Spleen (tissue), 11 donors: ENCODE data around the gene EXTL1. TPM values are rescaled to one million over a fixed set of nuclear protein-coding genes. Genes with fewer than 3 reads are reported as not detected.
A peak's percentile ranks its signal among the peaks of the same experiment; 100 is the strongest.

ENCODE experiments used
- DNase-seq: peaks from one replicate; pipeline ENCODE4 v3.0.0-alpha.2; 2020
- H3K27ac ChIP-seq, 8 donors: fragments of 200-600 bp; sonication (generic) in 7 of 8; 1 replicate in 4 of 8; 2 replicates in 4 of 8; pipeline versions ENCODE4 v1.5.0 to v1.8.0; 2016 to 2021; ENCODE audit warnings: inconsistent platforms in 4 of 8, mild to moderate bottlenecking in 4 of 8, moderate library complexity in 1 of 8
- H3K27me3 ChIP-seq, 7 donors: fragments of 200-600 bp; sonication (generic) in 6 of 7; replicated peaks in 1 of 7; 1 replicate in 4 of 7; 2 replicates in 3 of 7; pipeline versions ENCODE4 v1.5.0 to v1.8.0; 2016 to 2021; ENCODE audit warnings: inconsistent platforms in 3 of 7, mild to moderate bottlenecking in 1 of 7
- H3K36me3 ChIP-seq, 6 donors: fragments of 200-600 bp; sonication (generic) in 5 of 6; 1 replicate in 4 of 6; 2 replicates in 2 of 6; pipeline versions ENCODE4 v1.5.0 to v1.8.0; 2016 to 2021; ENCODE audit warnings: inconsistent platforms in 2 of 6
- H3K4me1 ChIP-seq, 6 donors: fragments of 200-600 bp; sonication (generic) in 5 of 6; 1 replicate in 3 of 6; 2 replicates in 3 of 6; pipeline versions ENCODE4 v1.5.0 to v1.8.0; 2016 to 2021; ENCODE audit warnings: inconsistent platforms in 3 of 6
- H3K4me3 ChIP-seq, 8 donors: fragments of 200-600 bp; sonication (generic) in 7 of 8; 1 replicate in 4 of 8; 2 replicates in 4 of 8; pipeline versions ENCODE4 v1.5.0 to v1.8.0; 2016 to 2021; ENCODE audit warnings: inconsistent platforms in 4 of 8, mild to moderate bottlenecking in 4 of 8, moderate library complexity in 2 of 8
- H3K9me3 ChIP-seq, 8 donors: fragments of 200-600 bp; sonication (generic) in 7 of 8; 1 replicate in 4 of 8; 2 replicates in 4 of 8; pipeline versions ENCODE4 v1.5.0 to v1.8.0; 2016 to 2021; ENCODE audit warnings: inconsistent platforms in 4 of 8
- CTCF ChIP-seq, 11 experiments: fragments of 200-600 bp in 7 of 11; fragments of 450-650 bp in 4 of 11; sonication (generic) in 4 of 11; IDR thresholded peaks in 8 of 11; conservative IDR thresholded peaks in 3 of 11; 1 replicate in 7 of 11; 2 replicates in 4 of 11; pipeline versions ENCODE4 v1.4.0 to v1.8.0; 2016 to 2021; ENCODE audit warnings: antibody characterized with exemption in 11 of 11, inconsistent platforms in 4 of 11, mild to moderate bottlenecking in 1 of 11
- POLR2A ChIP-seq, 3 donors: fragments of 450-650 bp; IDR thresholded peaks; one replicate each; pipeline ENCODE4 v1.5.1; 2017; ENCODE audit warnings: antibody characterized with exemption in 3 of 3, mild to moderate bottlenecking in 1 of 3
- POLR2AphosphoS5 ChIP-seq, 3 donors: sonication (generic); formaldehyde crosslinking; IDR thresholded peaks; one replicate each; pipeline ENCODE4 v1.5.1; 2017; ENCODE audit warnings: antibody characterized with exemption in 3 of 3
- WGBS, 5 donors: extraction: QIAGEN DNeasy Blood & Tissue Kit in 3 of 5; methylation state at CpG; one replicate each; pipeline versions ENCODE4 v1.1.5 to v1.1.7; 2013 to 2018; 5-methylcytosine and 5-hydroxymethylcytosine counted together
- intact Hi-C: fragments of 100-400 bp; cut with DNase I; formaldehyde crosslinking; loops from one replicate; pipeline ENCODE4 v1.15.0; 2023; ENCODE audit warnings: low total_unique reads
- polyA plus RNA-seq, 3 donors: library from polyadenylated mRNA; stranded (reverse); fragments of 200-250 nt; gene quantifications; one replicate each; pipeline ENCODE4 v1.2.1, GENCODE V29; 2013
- total RNA-seq, 7 donors: library from RNA; depleted of rRNA in 3 of 7; stranded (reverse); fragments of >200 nt in 3 of 7; fragmentation: NEBNext Ultra II Directional in 4 of 7; extraction: Animal tissue kit (Norgen Biotek cat#: 25700) in 4 of 7; gene quantifications; one replicate each; pipeline versions ENCODE4 v1.1.0 to v1.2.1, GENCODE V29; 2016 to 2021
- donor health status: healthy with polysubstance abuse.
- donor health status: DM: no; HTN: no; CAD: no; lungs with moderate emphysema.
- donor health status: DM: no; HTN: no; CAD: no.
- donor health status: Bipolar disorder and iron deficiency.
- donor health status: healthy.
- donor health status: DM: no; HTN: no; CAD: no.
- donor health status: DM: yes; HTN: yes; CAD: no.

Gene EXTL1
- total and polyA plus RNA-seq, 10 donors = 0.30 to 8.6 (median 3.6) TPM

DNA sequence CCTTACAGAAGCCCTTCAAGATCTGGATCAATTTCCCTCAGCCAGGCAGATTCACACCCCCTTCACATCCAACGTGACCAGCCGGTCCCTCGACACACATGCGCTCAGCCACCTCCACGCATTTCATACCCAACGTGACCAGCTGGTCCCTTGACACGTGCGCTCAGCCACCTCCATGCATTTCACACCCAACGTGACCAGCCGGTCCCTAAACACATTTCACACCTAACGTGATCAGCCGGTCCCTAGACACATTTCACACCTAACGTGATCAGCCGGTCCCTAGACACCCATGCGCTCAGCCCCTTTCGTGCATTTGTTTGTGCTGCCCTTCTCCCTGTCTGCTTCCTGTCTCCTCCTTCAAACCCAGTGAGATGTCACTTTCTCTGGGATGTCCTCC is 14.9 kb upstream of the EXTL1 start:
- TF ChIP-seq CTCF (IDR thresholded peaks at IDR 0.05 in 8 of 11, conservative IDR thresholded peaks at IDR 0.05 in 3 of 11) (no peak), POLR2A (IDR thresholded peaks at IDR 0.05) (no peak), POLR2AphosphoS5 (IDR thresholded peaks at IDR 0.05) (no peak)
- Histone ChIP-seq H3K4me3 (no peak overlapping the region), H3K36me3 (no peaks in the 10 kb centered on the region), H3K4me1 (peaks cover 0 to 22% (median 4%) of the 10 kb centered on the region in 6 donors), H3K27me3 (no peaks in the 10 kb centered on the region), H3K27ac (no peak overlapping the region), H3K9me3 (no peaks in the 10 kb centered on the region)
- intact Hi-C loops = no loop called here
- DNase-seq = no peak
- WGBS, 5 donors = 88 to 96% (median 92%) methylated on average over 16 of the region's 16 CpGs

DNA sequence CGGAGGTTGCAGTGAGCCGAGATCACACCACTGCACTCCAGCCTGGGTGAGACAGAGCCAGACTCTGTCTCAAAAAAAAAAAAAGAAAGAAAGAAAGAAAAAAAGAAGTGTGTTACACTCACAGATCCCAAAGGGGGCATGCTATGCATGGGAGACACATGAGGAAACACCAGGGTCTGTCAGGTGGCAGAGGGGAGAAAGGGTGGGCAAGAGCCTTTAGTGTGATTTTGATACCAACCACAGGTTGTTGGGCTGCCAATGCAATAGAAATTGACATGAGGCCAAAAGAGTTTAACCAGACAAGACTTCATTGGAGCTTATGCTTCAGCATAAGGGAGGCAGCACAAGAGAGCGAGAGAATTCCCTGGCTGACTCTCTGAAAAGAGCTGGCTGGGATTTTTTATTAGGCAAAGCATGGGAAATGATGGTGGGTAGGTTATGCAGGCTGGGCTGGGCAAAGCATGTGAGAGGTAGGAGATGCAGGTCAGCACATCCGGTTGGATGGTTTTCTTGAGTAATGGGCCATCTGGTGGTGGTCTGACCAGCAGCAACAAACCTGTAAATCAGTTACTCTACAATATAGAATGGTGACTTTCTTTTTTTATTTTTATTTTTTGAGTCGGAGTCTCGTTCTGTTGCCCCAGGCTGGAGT is 11.7 kb upstream of the EXTL1 start:
- intact Hi-C loops = no loop called here
- Histone ChIP-seq H3K9me3 (no peaks in the 10 kb centered on the region), H3K4me1 (peaks cover 0 to 10% (median under 1%) of the 10 kb centered on the region in 6 donors), H3K27me3 (no peaks in the 10 kb centered on the region), H3K4me3 (no peak overlapping the region), H3K27ac (no peak overlapping the region), H3K36me3 (no peaks in the 10 kb centered on the region)
- 69 to 76% (median 72%) methylated on average over 6 of the region's 6 CpGs for WGBS, 5 donors
- DNase-seq = peak; percentile 31
- TF ChIP-seq CTCF (IDR thresholded peaks at IDR 0.05 in 8 of 11, conservative IDR thresholded peaks at IDR 0.05 in 3 of 11) = peak in 1 of 11 experiments; percentile 7
- TF ChIP-seq POLR2A (IDR thresholded peaks at IDR 0.05) = no peak
- TF ChIP-seq POLR2AphosphoS5 (IDR thresholded peaks at IDR 0.05) = no peak

DNA sequence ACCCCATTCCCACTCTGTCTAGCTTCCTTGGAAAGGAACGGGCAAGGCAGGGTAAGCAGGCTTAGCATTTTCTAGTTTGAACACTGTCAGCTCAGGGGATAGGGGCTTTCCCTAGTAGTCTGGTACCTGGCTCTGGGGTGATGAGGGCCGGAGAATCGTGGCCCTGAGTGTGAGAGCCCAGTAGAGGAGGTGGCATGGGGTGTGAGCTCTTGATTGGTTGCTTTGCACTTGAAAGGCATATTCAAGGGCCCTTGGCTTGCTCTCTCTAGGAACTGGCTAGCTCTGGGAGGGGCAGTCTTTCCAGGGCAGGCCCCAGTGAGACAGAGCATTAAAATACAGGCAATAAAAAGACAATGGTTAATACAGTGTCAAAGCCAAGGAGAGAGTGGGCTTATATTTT is 10.8 kb upstream of the EXTL1 start:
- peak; percentile 21 for DNase-seq
- 68 to 88% (median 79%) methylated on average over 3 of the region's 3 CpGs for WGBS, 5 donors
- H3K4me1 ChIP-seq = peaks cover 0 to 19% (median 4%) of the 10 kb centered on the region in 6 donors
- H3K4me3 ChIP-seq = no peak overlapping the region
- intact Hi-C loops = no loop called here
- H3K36me3 ChIP-seq = no peaks in the 10 kb centered on the region
- no peaks in the 10 kb centered on the region for H3K9me3 ChIP-seq
- no peak for TF ChIP-seq CTCF (IDR thresholded peaks at IDR 0.05 in 8 of 11, conservative IDR thresholded peaks at IDR 0.05 in 3 of 11)
- no peak for TF ChIP-seq POLR2A (IDR thresholded peaks at IDR 0.05)
- TF ChIP-seq POLR2AphosphoS5 (IDR thresholded peaks at IDR 0.05) = no peak
- no peaks in the 10 kb centered on the region for H3K27me3 ChIP-seq
- H3K27ac ChIP-seq = no peak overlapping the region

GRCh38 chr1:26012864-26013263 is 8.7 kb upstream of the EXTL1 start:
- Histone ChIP-seq H3K9me3 (no peaks in the 10 kb centered on the region), H3K27me3 (no peaks in the 10 kb centered on the region), H3K27ac (no peak overlapping the region), H3K36me3 (no peaks in the 10 kb centered on the region), H3K4me1 (peaks cover 0 to 39% (median 22%) of the 10 kb centered on the region in 6 donors), H3K4me3 (no peak overlapping the region)
- TF ChIP-seq POLR2A (IDR thresholded peaks at IDR 0.05) = no peak
- no peak for TF ChIP-seq CTCF (IDR thresholded peaks at IDR 0.05 in 8 of 11, conservative IDR thresholded peaks at IDR 0.05 in 3 of 11)
- no peak for TF ChIP-seq POLR2AphosphoS5 (IDR thresholded peaks at IDR 0.05)
- 75 to 83% (median 80%) methylated on average over 3 of the region's 3 CpGs for WGBS, 5 donors
- DNase-seq = peak; percentile 19
- intact Hi-C loops = no loop called here
